Measurements from ENCODE around the gene CETP.
A peak's percentile ranks its signal among the peaks of the same experiment; 100 is the strongest.

CETP gene

GRCh38 chr16:57029161-57030160 lies 67.7 kb downstream of the CETP start:
- peak; percentile 48 for DNase-seq (ENCODE audit: low read depth)
- H3K4me3 ChIP-seq (replicated peaks; ENCODE audit: low read depth, low read length): no peak overlapping the region
- no peak for TF ChIP-seq CTCF (IDR thresholded peaks at IDR 0.05; ENCODE audit: low read length, missing control alignments)

- DNase-seq (ENCODE audit: low read depth): no peak
- no peak overlapping the region for H3K4me3 ChIP-seq (replicated peaks; ENCODE audit: low read depth, low read length)
- no peak for TF ChIP-seq CTCF (IDR thresholded peaks at IDR 0.05; ENCODE audit: low read length, missing control alignments)
Measured at GRCh38 chr16:57030346-57030902, 68.7 kb downstream of the CETP start.

GRCh38 chr16:57031156-57031555 lies 69.4 kb downstream of the CETP start:
- DNase-seq (ENCODE audit: low read depth): no peak
- no peak for TF ChIP-seq CTCF (IDR thresholded peaks at IDR 0.05; ENCODE audit: low read length, missing control alignments)
- H3K4me3 ChIP-seq (replicated peaks; ENCODE audit: low read depth, low read length): no peak overlapping the region

- no peak overlapping the region for H3K4me3 ChIP-seq (replicated peaks; ENCODE audit: low read depth, low read length)
- no peak for TF ChIP-seq CTCF (IDR thresholded peaks at IDR 0.05; ENCODE audit: low read length, missing control alignments)
- DNase-seq (ENCODE audit: low read depth): no peak
Measured at GRCh38 chr16:57032346-57032745, 70.6 kb downstream of the CETP start.

- DNase-seq (ENCODE audit: low read depth): no peak
- no peak overlapping the region for H3K4me3 ChIP-seq (replicated peaks; ENCODE audit: low read depth, low read length)
- TF ChIP-seq CTCF (IDR thresholded peaks at IDR 0.05; ENCODE audit: low read length, missing control alignments): no peak
Measured at GRCh38 chr16:57032931-57033330, 71.2 kb downstream of the CETP start.

Data from fibroblast of pulmonary artery (primary cell).